Mucosa of gallbladder (tissue), 1 donor: ENCODE results near the gene ABCA7. TPM values are rescaled to one million over a fixed set of nuclear protein-coding genes. Genes with fewer than 3 reads are reported as not detected.

Experiments used
- DNase-seq: peaks from one replicate; pipeline ENCODE4 v3.0.0-alpha.2; 2020; ENCODE audit warnings: low spot score
- total RNA-seq: library from RNA; stranded (reverse); gene quantifications from one replicate; pipeline ENCODE4 v1.2.1, GENCODE V29; 2021
- donor health status: DM: no; HTN: no; CAD: no.

ABCA7 gene
- total RNA-seq, 1 donor from 2014 or later = 49.0 TPM

GRCh38 chr19:1070931-1071791 is 31.3 kb downstream of the ABCA7 start:
- no peak for DNase-seq

GRCh38 chr19:1072371-1073015 is 32.6 kb downstream of the ABCA7 start:
- no peak for DNase-seq

- DNase-seq = no peak
Observed at GRCh38 chr19:1073063-1073955, 33.4 kb downstream of the ABCA7 start.

- no peak for DNase-seq
Observed at GRCh38 chr19:1073956-1074517, 34.1 kb downstream of the ABCA7 start.

GRCh38 chr19:1074544-1075283 is 34.8 kb downstream of the ABCA7 start:
- DNase-seq = peak; percentile 86

- DNase-seq = no peak
Observed at GRCh38 chr19:1076046-1076386, 36.1 kb downstream of the ABCA7 start.

- peak; percentile 75 for DNase-seq
Observed at GRCh38 chr19:1076951-1077350, 37.0 kb downstream of the ABCA7 start.

GRCh38 chr19:1079566-1080111 is 39.7 kb downstream of the ABCA7 start:
- no peak for DNase-seq

- no peak for DNase-seq
Observed at GRCh38 chr19:1080360-1081161, 40.7 kb downstream of the ABCA7 start.

GRCh38 chr19:1081301-1082164 is 41.6 kb downstream of the ABCA7 start:
- no peak for DNase-seq

GRCh38 chr19:1082165-1082927 is 42.4 kb downstream of the ABCA7 start:
- peak; percentile 89 for DNase-seq

GRCh38 chr19:1082928-1083816 is 43.3 kb downstream of the ABCA7 start:
- no peak for DNase-seq

GRCh38 chr19:1084024-1084868 is 44.3 kb downstream of the ABCA7 start:
- DNase-seq = no peak

- DNase-seq = no peak
Observed at GRCh38 chr19:1085053-1085658, 45.2 kb downstream of the ABCA7 start.

- no peak for DNase-seq
Observed at GRCh38 chr19:1085676-1086442, 46.0 kb downstream of the ABCA7 start.
